HEK293T (cell line): Measurements from ENCODE around the gene GID8.

Experiments used
- CTCF ChIA-PET: fragments of 350-600 bp; formaldehyde crosslinking; extraction: SDS; loops from one replicate; lab custom pipeline; 2021; ENCODE audit warnings: antibody characterized with exemption, inconsistent platforms; lab: Yijun Ruan, JAX
- POLR2A ChIA-PET: fragments of 350-600 bp; formaldehyde crosslinking; extraction: SDS; loops from one replicate; lab custom pipeline; 2020; ENCODE audit warnings: antibody characterized with exemption, inconsistent platforms; lab: Yijun Ruan, JAX
- DNase-seq: peaks from one replicate; pipeline ENCODE4 v3.0.0; 2012; ENCODE audit warnings: mixed read lengths; ENCODE audit errors: extremely low spot score
- ARNT ChIP-seq: fragments of 450-650 bp; IDR thresholded peaks from 2 replicates; pipeline ENCODE4 v1.6.1; 2017; ENCODE audit warnings: mild to moderate bottlenecking
- BHLHE40 ChIP-seq: fragments of 450-650 bp; IDR thresholded peaks from 2 replicates; pipeline ENCODE4 v1.6.1; 2016; ENCODE audit warnings: mild to moderate bottlenecking, moderate library complexity, borderline replicate concordance
- CTBP1 ChIP-seq: fragments of 450-650 bp; IDR thresholded peaks from 2 replicates; pipeline ENCODE4 v1.6.1; 2016; ENCODE audit warnings: borderline replicate concordance
- ELF4 ChIP-seq: fragments of 450-650 bp; IDR thresholded peaks from 2 replicates; pipeline ENCODE4 v1.6.1; 2017; ENCODE audit warnings: antibody characterized with exemption
- FOXA1 ChIP-seq: fragments of 450-650 bp; IDR thresholded peaks from 2 replicates; pipeline ENCODE4 v1.6.1; 2016; ENCODE audit warnings: mild to moderate bottlenecking
- FOXK2 ChIP-seq: fragments of 450-650 bp; IDR thresholded peaks from 2 replicates; pipeline ENCODE4 v1.6.1; 2016; ENCODE audit warnings: mild to moderate bottlenecking
- FOXM1 ChIP-seq: fragments of 450-650 bp; IDR thresholded peaks from 2 replicates; pipeline ENCODE4 v1.6.1; 2017; ENCODE audit warnings: mild to moderate bottlenecking, borderline replicate concordance
- HDGF ChIP-seq: fragments of 450-650 bp; IDR thresholded peaks from 2 replicates; pipeline ENCODE4 v1.6.1; 2017; ENCODE audit warnings: antibody characterized with exemption, borderline replicate concordance
- L3MBTL2 ChIP-seq: fragments of 450-650 bp; conservative IDR thresholded peaks from 2 replicates; pipeline ENCODE4 v1.6.1; 2016; ENCODE audit warnings: mild to moderate bottlenecking
- LEF1 ChIP-seq: fragments of 450-650 bp; IDR thresholded peaks from 2 replicates; pipeline ENCODE4 v1.6.1; 2017; ENCODE audit warnings: mild to moderate bottlenecking, borderline replicate concordance
- NFRKB ChIP-seq: fragments of 450-650 bp; IDR thresholded peaks from 2 replicates; pipeline ENCODE4 v1.6.1; 2016; ENCODE audit warnings: mild to moderate bottlenecking, moderate library complexity
- SP1 ChIP-seq: fragments of 450-650 bp; IDR thresholded peaks from 2 replicates; pipeline ENCODE4 v1.6.1; 2017
- SUZ12 ChIP-seq: fragments of 450-650 bp; IDR thresholded peaks from 2 replicates; pipeline ENCODE4 v1.6.1; 2016; ENCODE audit warnings: mild to moderate bottlenecking
- TARDBP ChIP-seq: fragments of 450-650 bp; IDR thresholded peaks from 2 replicates; pipeline ENCODE4 v1.6.1; 2016
- ZNF384 ChIP-seq: fragments of 450-650 bp; IDR thresholded peaks from 2 replicates; pipeline ENCODE4 v1.6.1; 2016
- TF ChIP-seq, protein P1 (sequence below): fragments of 450-650 bp; IDR thresholded peaks from 2 replicates; pipeline ENCODE4 v1.6.1; 2016

The GID8 gene

DNA sequence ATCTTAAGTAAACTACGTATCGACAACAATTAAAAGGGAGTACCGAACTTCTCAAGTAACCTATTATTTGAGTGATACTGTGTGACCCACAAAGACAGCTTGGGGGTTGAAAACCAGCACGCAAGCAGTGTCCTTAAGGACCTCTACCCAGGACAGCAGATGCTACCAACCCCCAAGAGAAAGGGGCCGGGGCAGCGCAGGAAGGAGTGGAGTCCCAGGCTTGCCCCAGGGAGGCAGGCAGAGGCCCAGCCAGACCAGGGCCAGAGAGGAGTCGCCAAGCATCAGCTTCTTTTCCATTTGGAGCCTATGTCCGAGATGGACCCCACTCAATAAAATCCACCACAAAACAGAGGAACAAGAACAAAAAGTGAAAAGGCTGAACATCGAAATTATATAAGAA is 23.5 kb upstream of the GID8 start:
- no peak for DNase-seq
- POLR2A ChIA-PET: interaction anchor here (1.0 kb wide), 1 partner anchor 11 kb away, joined by 3 read pairs; no protein-coding TSS in a partner anchor
- CTCF ChIA-PET: interaction anchor here (0.6 kb wide), 2 partner anchors 15 to 528 kb away, joined by 3 read pairs; no protein-coding TSS in a partner anchor
- TF ChIP-seq SUZ12 (no peak), FOXA1 (no peak), CTBP1 (no peak)
- TF ChIP-seq, protein P1, sequence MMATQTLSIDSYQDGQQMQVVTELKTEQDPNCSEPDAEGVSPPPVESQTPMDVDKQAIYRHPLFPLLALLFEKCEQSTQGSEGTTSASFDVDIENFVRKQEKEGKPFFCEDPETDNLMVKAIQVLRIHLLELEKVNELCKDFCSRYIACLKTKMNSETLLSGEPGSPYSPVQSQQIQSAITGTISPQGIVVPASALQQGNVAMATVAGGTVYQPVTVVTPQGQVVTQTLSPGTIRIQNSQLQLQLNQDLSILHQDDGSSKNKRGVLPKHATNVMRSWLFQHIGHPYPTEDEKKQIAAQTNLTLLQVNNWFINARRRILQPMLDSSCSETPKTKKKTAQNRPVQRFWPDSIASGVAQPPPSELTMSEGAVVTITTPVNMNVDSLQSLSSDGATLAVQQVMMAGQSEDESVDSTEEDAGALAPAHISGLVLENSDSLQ: no peak

DNA sequence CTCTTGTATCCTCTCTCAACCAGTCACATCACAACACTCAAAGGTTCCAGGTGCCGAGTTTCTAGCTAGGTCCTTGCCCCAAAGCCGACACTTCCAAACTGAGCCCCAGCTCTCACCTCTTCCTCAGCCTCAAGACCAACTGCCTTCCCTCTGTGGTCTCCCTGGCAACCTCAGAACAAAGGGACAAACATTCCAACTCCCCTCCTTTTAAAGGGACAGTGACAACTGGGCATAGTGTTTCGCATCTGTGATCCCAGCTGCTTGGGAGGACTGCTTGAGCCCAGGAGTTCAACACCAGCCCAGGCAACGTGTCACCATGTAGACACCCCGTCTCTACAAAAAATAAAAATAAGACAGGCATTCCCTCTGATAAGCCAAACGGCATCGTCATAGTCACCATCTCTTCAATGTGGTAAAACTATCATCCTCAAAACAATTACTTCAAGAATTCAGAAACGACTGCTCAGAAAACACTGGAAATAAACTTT is 22.9 kb upstream of the GID8 start:
- DNase-seq: peak; percentile 37
- ChIA-PET CTCF (interaction anchor here (0.6 kb wide), 1 partner anchor 15 kb away, joined by 3 read pairs; no protein-coding TSS in a partner anchor), POLR2A (interaction anchor here (1.0 kb wide), 1 partner anchor 11 kb away, joined by 3 read pairs; no protein-coding TSS in a partner anchor)
- no peak for TF ChIP-seq ZNF384
- TF ChIP-seq TARDBP: no peak
- TF ChIP-seq SP1: no peak
- TF ChIP-seq, protein P1: no peak
- no peak for TF ChIP-seq NFRKB
- no peak for TF ChIP-seq FOXA1
- TF ChIP-seq SUZ12: no peak

DNA sequence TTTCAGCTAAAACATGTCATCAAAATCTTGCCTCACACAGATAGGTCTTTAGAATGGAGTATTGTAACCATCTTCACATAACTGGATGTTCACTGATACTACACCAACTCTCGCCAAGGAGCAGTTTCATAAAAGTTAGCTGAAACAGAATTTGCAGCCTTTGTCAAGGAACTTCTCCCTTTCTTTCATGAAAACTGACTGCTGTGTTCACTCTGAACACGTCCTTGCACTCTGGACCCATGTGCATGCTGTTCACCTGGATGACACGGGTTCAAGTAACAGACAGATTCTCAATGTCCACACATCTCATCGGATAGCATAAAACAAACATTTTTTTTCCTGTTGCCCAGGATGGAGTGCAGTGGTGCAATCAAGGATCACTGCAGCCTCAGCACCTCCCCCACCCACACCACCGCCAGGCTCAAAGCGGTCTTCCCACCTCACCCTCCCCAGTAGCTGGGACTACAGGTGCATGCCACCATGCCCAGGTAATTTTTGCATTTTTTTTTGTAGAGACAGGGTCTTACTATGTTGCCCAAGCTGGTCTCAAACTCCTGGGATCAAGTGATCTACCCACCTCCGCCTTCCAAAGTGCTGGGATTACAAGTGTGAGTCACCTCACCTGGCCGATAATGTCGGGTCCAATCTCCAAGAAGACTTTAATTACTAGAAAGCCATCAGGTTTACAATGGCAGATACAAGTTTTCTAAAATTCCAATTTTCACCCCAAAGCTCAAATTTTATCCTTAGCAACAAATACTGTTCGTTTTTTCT is 21.1 kb upstream of the GID8 start:
- CTCF ChIA-PET: interaction anchor here (0.7 to 5.5 kb wide), 2 partner anchors 9 to 38 kb away, joined by 3 to 20 read pairs; no protein-coding TSS in a partner anchor
- POLR2A ChIA-PET: interaction anchor here (0.8 kb wide), 1 partner anchor 120 kb away, joined by 3 read pairs; the partner anchor contains the start of gene MRGBP
- no peak for DNase-seq
- TF ChIP-seq LEF1: no peak
- no peak for TF ChIP-seq CTBP1
- no peak for TF ChIP-seq NFRKB
- TF ChIP-seq, protein P1: no peak
- TF ChIP-seq FOXM1: no peak
- TF ChIP-seq L3MBTL2: no peak
- no peak for TF ChIP-seq FOXK2
- TF ChIP-seq ZNF384: no peak

DNA sequence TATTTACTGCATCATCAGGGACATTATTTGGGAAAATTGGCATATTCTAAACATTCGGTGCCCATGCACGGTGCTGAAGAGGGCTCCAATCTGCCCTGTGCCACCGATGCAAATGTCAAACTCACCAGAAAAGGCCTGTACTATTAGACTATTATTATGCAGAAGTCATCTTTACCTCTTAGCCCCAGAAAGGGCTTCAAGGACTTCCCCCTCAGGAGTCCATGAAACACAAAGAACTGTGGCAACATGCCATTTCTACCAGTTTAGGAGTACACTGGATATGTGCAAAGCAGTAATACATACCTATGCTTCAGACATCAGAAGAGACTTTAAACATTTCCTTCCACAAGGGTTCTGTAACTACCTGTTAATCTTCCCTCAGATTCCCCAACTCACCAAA is 20.2 kb upstream of the GID8 start:
- TF ChIP-seq BHLHE40: no peak
- no peak for TF ChIP-seq ARNT
- TF ChIP-seq L3MBTL2: no peak
- TF ChIP-seq LEF1: no peak
- no peak for TF ChIP-seq SP1
- no peak for TF ChIP-seq FOXK2
- TF ChIP-seq NFRKB: no peak
- TF ChIP-seq HDGF: no peak
- TF ChIP-seq ELF4: no peak
- TF ChIP-seq, protein P1: no peak
- no peak for TF ChIP-seq ZNF384
- TF ChIP-seq FOXM1: no peak
- TF ChIP-seq TARDBP: no peak
- POLR2A ChIA-PET: interaction anchor here (1.2 kb wide), 1 partner anchor 20 kb away, joined by 3 read pairs; the partner anchor contains the start of gene GID8
- CTCF ChIA-PET: interaction anchor here (0.7 to 5.5 kb wide), 4 partner anchors 9 to 37 kb away, joined by 3 to 20 read pairs (median 5); partner anchors contain the start of gene DIDO1
- no peak for DNase-seq

DNA sequence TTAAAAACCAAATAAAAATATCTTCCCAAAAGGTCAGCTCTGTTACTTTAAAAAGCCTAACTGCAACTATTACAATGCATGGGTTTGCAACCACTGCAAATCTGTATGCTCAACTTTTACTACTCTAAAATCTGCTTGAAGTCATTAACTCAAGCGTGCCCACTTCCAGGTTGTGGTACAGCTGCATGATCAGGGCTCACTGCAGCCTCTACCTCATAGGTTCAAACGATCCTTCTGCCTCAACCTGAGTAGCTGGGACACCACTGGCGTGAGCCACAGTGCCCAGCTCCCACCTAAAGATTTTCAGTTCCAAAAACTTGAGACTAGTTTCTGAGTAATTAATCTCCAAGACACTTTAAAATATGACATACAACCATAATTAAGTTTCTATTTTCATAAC is 19.8 kb upstream of the GID8 start:
- ChIA-PET CTCF (interaction anchor here (1.4 to 5.5 kb wide), 3 partner anchors 9 to 18 kb away, joined by 3 to 20 read pairs (median 7); partner anchors contain the start of gene DIDO1), POLR2A (interaction anchor here (1.2 kb wide), 1 partner anchor 19 kb away, joined by 3 read pairs; the partner anchor contains the start of gene GID8)
- no peak for DNase-seq
- TF ChIP-seq BHLHE40 (no peak), SUZ12 (no peak), NFRKB (no peak), CTBP1 (no peak), FOXA1 (no peak), TARDBP (no peak), ZNF384 (no peak), ARNT (no peak), ELF4 (no peak), FOXK2 (no peak), FOXM1 (no peak), L3MBTL2 (no peak), SP1 (no peak), HDGF (no peak), LEF1 (no peak)
- TF ChIP-seq, protein P1: no peak
